NCI-H1092 (cell line): Measurements from ENCODE around the gene MYZAP.

Experiments
- DNase-seq: peaks from one replicate; lab custom pipeline; 2025; lab: John Stamatoyannopoulos, UW

The MYZAP gene

DNA sequence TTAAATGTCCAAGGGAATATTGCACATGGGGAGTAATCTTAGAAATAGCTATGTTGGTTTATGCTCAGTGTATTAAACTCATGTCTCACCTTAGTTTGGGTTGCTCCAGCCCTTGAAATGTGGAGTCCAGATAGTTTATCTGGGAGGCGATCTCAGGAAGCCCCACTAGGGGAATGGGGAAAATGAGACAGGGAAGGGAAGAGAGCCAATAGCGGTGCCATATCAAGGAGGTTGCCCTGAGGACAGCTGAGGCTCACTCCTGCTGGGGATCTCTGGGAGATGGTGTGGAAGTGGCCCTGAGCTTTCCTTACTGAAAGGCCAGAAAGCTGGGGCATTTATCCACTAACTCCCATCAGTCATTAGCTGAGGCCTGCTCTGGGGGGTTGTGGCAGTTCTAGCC, 71.6 kb downstream of the MYZAP start:
- DNase-seq = no peak

DNA sequence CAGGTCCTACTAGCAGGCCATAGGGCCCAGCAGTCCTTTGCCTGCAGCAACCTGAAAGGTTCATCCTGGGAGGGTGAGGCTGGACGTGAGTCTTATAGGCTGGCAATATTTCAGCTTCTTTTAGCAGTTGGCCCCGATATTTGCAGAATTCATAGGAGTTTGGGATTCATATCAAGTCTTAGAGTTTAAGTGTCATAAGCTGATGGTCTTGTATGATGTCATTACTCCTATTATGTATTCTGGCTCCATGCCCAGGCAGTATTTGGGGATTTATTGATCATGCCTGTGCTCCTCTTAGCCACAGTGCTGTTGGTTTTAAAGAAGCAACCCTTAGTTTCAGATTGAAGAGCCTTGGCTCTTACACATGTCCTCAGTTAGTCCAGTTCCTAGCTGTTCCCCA, 73.5 kb downstream of the MYZAP start:
- DNase-seq = no peak

DNA sequence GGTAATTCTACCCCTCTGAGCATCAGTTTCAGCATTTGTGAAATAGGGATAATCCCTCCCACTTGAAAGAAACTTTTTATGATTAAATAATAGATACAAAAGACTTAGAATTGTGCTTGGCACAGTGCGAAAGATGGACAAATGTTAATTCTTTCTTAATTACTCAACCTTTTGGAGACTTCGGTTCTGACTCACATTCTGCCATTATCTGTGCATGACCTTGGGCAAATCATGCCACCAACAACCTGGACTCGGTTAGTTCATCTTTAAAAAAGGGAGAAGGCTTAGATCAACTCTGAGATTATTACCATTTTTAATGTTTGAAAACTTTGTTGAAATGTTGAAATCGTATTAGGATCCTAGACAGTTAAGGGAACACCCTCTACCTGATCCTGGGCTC, 74.2 kb downstream of the MYZAP start:
- DNase-seq = no peak

DNA sequence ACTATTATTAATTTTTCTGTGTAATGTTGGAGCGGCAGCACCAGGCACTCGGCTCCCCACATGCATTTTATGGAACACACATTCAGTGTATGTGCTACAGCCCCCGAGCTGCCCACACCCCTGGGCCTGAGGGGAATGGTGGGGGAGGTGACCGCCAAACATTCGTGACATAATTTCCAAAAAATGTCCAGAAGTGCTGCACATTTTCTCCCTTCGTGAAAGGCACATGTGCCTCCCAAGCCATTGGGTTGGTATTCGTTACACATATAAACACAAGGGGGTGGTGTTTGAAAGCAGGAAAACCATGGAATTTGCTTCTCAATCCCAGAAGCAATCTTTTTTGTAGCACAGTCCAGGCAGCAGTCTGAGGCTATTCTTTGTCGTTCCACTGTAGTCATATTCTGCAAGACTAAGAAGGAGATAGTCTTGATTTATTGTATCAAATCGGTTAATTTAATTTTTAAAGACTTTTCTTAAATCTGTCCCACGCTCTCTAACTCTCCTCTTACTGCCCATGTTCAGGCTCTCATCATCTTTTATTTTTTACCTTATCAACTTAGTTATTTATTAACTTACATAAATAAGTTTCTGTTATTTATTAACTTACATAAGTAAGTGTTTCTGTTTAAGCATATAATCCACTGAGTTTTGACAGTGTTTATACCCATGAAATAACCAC, 75.6 kb downstream of the MYZAP start:
- no peak for DNase-seq

DNA sequence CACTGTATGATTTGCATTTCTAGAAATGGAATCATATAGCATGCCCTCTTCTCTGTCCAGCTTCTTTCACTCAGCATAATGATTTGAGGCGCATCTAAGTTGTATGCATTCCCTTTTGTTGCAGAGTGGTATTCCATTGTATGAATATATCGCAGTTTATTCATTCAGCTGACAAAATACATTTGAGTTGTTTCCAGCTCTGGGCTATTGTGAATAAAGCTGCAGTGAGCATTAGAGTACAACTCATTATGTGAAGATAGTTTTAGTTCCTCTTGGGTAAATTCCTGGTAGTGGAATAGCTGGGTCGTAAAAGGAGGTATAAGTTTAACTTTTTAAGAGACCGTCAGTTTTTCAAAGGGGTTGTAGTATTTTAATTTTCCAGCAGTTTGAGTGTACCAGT, 76.3 kb downstream of the MYZAP start:
- DNase-seq = no peak

DNA sequence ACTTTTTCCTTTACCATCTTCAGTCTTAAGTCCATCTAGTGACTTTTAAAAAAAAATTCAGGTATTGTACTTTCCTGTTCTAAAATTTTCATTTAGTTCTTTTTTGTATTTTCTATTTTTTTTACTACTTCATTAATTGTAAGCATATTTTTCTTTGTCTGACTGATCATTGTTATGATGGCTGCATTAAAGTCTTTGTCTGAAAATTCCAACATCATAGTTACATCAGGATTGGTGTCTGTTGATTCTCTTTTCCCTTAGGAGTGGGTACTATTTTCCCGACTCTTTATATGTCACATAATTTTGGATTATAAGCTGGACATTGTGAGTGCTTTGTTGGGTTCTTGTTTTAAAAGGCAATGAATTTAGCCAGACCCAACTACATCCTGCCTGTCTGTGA, 79.9 kb downstream of the MYZAP start:
- DNase-seq = no peak

DNA sequence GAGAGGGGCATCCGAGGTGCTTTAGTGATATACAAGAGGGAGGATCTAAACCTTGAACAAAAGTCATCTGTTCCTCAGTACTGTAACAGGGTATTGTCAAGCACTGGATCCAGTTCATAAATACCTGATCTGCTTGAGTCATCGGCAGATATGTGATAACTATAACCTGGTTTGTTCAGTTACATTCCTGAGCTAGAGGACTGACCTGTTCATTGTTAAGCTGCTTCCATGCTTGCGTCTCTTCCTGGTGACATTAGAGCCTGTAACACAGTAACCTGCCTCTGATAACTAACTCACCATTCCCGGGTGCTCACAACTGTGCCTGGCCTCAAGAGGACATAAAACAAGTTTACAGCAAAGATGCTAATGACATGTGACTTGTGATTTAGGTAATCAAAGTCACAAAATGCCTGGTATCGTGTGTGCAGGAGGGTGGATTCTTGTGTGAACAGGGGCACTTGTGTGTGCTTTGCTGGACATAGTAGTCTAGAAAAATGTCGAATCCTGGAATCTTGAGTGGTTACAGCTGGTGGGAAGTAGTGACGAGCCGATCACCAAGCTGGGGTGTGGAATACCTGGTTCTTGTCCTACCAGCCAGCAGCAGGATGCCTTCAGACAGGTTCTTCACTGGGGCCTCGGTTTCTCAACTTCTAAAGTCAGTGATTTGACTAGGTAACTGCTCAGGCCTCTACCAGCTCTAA, 83.9 kb downstream of the MYZAP start:
- DNase-seq = no peak

DNA sequence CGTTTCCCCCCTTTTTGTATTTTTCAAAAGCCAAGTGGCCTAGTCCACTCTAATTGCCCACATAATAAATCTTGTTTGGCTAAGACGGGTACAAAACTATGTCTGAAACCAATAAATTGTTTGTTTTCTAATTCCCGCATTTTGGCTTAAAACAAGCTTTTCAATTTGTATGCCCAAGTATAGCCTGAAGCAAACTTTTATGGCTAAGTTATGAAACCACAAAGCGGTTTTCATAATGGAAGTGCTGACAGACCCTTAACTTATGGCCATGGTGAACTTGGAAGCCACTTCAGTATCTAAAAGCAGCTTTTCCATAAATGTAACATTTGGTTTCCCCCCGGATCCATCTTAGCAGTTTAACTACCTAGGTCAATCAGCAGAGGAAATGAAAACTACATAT, 84.9 kb downstream of the MYZAP start:
- DNase-seq = no peak

DNA sequence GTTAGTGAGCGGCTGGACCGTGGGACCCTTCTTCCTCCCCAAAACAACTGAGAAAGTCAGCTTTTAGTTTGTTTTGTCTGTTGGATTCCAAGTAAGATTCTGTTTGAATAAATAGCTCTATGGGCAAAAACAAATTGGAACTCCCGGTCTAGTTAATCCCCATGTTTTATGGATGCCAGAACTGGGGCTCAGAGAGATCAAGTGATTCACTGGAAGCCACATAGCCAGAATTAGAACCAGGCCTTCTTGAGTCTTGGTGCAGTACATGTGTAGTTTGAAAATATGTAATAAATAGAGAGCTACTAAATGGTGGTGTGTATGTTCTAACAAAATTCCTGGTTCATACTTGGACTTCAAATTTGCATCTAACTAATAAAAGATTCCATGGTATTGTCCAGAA, 85.5 kb downstream of the MYZAP start:
- DNase-seq = no peak

DNA sequence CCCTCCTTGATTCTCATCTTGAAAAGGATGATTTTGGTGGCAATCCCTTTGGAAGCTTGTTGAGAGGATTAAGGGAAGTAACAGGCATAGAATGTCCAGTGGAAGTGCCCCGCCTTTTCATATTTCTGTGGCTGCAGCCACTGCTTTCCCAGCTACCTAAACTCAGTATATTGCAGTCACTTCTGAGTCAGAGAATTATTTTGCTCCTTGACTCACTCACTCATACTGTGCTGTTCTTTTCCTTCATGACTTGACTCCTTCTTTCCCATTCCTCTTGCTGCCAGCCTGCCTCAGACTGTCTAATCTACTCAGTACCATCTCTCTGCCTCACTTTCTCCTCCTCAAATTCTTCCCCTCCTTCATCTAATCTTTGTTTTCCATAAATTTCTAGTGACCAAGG, 88.3 kb downstream of the MYZAP start:
- DNase-seq = no peak

DNA sequence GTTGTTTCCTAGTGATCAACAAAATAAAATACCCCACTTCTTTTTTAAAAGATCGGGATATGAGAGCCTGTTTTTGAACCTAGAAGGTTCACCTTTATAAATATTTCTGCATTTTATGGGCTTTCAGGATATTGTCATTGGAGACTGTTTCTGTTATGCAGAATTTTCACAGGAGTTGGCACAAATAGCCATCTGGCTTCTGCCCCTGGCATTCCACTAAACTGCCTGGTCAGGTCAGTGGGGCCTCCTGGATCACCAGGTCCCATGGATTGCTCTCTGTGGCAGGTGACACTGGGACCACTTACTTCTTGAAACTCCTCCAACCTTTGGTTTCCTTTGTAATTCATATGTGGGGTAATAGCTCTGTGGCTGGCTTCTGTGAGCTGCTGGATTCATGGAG, 89.3 kb downstream of the MYZAP start:
- no peak for DNase-seq

DNA sequence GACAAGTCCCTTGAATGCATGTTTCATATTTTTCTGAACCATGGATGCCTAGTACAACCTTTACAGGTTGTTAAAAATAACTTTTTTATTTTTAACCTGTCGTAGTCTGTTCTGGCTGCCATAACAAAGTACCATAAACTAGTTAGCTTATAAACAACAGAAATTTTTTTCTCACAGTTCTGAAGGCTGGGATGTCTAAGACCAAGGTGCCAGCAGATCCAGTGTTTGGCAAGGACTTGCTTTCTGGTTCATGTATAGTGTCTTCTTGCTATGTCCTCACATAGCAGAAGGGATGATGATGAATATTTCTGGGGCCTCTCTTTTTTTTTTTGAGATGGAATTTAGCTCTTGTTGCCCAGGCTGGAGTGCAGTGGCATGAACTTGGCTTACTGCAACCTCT, 91.8 kb downstream of the MYZAP start:
- DNase-seq = no peak

DNA sequence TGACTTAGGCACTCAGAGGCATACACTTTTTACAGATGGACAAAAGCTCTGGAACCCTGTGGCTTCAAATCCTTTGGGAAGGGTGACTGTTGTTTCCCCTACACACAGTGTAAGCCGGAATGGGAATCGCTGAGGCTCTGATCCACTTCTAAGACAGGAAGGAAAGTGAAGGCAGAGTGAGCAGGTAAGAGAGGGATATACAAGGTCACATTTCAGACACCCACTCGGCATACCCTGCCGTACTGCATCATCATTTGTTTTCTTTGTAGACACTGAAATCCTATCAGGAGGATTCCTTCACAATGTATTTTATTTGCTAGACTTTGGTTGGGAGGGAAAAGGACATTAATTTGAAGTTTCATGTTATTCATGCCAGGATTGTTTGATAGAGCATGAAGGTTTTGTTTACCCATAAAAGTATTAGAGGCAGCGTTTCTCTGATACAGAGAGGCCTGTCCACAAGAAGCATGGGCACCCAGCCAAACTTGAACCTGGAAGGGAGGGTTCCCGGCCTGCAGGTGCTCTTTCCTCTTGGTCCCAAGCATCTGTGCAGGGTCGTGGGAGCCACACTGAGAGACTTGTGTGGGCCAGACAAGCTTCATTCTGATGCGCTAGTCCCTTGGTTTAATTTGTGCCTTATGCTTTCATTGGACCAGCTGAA, 92.9 kb downstream of the MYZAP start:
- DNase-seq = peak; percentile 12

DNA sequence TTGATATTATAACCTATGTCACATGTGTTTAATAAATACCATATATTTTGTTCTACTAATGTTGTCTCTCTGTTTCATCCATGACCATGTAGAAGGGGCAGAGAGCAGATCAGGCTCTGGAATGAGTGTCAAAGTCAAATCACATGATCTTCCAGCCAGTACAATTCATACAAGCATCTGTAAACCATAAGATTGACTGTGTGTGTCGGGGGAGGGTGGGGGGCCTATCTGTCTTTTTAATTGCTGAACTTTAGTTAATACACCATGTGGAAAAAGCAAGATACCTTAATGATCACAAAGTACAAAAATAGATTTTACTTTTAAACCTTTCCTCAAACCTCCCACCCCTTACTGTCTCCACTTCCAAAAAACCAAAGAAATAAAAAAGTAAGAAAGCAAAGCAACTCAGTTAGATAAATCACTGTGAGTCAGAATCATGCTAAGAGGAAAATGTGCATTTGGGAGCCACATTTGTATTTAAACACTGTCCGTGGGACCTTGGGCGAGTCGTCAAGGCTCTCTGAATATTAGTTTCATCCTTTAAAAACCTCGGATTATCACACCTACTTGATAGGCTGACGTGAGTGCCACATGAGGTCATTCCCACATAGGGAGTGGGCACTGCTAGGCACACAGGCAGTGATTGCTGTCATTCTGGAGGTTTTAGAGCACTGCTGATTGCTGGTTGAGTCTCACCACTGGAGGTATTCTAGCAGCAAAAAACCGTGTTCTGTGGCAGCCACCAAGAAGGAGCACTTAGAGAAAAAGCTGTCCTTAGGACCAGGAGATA, 93.8 kb downstream of the MYZAP start:
- no peak for DNase-seq

DNA sequence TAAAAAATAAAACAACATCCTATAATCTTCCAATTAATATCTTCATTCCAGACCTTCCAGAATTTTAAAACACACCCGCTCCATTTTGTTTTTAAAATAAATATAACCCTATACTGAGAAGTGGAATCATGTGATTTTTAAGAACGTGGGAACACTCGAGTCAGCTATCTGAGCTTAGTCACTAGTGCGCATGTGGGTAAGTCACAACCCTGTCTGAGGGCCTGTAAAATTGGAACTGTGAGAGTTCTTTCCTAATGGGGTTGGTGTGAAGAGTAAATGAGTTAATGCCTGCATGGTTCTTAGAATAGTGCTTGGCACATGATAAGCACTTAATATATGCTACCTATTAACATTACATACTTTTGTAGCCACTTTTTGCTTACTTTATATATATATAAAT, 95.0 kb downstream of the MYZAP start:
- no peak for DNase-seq

DNA sequence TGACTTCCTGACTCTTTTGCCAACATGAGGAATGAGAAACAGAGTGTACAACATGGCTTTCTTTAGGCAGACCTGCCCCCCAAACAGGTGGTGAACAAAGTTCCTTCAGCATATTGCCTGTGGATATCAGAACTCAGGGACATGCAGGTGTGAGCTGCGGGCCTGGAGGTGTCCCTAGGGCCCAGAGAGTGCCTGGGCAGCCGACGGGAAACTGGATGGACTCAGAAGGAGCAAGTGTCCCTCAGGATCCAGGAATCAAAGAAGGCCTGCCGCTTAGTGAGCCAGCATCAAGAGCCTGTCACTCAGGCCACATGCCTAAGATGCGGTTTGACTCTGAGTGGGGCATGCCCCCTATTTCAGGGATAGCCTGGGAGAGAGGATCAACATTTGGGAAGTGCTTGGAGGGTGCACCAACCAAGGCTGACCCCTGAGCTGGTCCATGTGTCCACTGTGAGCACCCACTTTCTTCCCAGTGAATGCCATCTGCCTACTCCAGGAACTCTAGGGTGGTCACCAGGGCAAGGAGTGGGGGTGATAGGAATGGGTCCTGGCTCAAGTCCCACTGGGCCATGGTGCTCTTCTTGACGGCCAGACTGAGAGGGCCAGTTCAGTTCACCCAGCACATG, 98.8 kb downstream of the MYZAP start:
- DNase-seq = no peak

DNA sequence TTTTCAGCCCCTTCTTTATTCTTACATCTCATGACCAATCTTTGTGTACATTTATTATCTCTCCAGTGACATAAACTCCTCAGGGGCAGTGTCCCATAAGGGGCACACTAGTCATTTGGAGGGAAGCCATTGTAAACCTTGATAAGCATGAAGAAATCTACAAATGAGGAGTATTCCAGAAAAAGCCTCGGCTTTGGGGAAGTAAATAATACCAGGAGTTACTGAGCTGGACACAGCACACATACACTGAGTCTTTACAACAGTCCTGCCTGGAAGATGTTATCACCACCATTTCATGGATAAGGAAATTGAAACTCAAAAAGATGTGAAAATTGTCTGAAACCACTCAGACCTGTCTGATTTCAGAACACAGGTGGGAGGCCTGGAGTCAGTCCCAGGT, 99.4 kb downstream of the MYZAP start:
- DNase-seq = no peak

DNA sequence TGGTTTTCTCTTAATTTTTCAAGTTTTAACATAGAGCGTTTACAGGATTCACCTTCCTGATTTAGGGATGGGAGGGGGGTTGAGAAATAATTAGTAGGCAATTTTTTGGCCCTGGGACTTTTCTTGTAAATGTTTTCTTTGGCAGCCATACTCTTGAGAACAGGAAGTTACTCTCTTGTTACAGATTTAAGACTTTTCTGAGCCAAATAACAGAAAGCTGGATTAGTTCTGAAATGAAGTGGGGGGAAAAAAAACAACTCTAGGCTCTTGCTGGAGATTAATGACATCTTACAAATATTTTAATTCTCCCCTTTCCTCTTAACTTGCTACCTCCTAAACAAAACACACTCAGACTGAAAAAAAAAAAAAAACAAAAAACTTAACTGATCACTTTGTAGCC, 101.0 kb downstream of the MYZAP start:
- no peak for DNase-seq

DNA sequence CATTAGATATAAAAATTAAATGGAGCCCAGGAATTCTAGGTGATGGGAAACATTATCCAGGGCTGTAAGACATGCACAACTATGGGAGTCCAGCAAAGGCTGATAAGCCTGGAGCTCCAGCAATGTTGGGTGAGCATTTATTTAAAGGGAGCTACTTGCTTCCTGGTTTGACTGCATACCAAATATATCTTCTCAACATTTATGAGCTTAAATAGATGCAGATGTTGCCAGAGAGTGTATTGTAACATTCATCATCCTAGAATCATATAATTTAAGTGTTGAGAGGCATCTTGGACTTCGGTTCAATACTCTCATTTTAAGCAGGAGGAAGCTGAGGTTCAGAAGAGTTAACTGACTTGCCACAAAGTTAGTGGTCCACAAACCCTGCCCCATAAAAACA, 102.6 kb downstream of the MYZAP start:
- DNase-seq = no peak

DNA sequence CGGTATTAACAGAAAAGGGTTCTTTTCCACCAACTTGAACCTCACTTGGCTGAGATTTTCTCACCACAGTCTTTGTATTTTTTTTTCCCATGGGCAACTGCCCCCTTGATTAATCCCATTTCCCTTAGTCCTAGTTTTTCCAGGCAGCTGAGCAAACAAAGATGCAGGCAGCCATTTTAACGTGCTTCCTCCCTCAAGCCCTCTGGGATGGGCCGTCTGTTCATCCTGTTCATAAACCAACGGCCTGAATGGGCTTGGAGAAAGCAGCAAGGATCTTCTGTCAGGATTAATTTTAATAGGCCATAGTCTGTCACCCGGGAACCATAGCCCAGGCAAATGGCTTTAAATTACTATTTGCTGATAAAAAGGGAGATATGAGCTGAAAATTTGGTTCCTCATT, 104.4 kb downstream of the MYZAP start:
- peak; percentile 76 for DNase-seq

DNA sequence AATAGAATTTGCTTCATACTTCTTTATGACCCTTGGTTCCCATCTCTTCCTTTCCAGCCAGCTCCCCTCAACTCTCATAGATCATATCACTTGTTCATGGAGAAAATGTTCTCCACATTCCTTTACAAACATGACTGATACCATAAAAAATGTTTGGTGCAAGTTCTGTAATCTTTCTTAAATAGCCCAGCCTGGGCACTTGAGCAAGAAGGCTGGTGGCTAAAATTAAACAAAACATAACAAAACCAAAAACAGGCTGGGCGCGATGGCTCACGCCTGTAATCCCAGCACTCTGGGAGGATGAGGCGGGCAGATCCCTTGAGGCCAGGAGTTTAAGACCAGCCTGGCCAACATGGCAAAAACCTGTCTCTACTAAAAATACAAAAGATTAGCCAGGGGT, 105.9 kb downstream of the MYZAP start:
- DNase-seq = no peak

DNA sequence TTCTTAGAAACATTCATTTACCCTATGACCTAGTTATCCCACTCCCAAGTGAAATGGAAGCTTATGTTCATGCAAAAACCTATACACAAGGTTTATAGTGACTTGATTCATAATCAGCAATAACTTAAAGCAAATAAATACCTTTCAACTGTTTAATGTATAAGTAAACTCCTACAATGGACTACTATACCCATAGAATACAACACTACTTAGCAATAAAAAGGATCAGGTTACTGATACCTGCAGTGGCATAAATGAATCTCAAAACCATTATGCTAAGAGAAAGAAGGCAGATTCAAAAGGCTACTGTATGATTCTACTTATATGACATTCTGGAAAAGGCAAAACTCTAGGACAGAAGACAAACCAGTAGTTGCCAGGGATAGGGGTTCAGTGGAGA, 106.5 kb downstream of the MYZAP start:
- no peak for DNase-seq
